ENCODE measurements around the gene TRAF6. TPM values are rescaled to one million over a fixed set of nuclear protein-coding genes. Genes with fewer than 3 reads are reported as not detected.

TRAF6 gene
- polyA plus RNA-seq, 1 of the 3 experiments (the other 2 are of a cell fraction) = 4.3 TPM

DNA sequence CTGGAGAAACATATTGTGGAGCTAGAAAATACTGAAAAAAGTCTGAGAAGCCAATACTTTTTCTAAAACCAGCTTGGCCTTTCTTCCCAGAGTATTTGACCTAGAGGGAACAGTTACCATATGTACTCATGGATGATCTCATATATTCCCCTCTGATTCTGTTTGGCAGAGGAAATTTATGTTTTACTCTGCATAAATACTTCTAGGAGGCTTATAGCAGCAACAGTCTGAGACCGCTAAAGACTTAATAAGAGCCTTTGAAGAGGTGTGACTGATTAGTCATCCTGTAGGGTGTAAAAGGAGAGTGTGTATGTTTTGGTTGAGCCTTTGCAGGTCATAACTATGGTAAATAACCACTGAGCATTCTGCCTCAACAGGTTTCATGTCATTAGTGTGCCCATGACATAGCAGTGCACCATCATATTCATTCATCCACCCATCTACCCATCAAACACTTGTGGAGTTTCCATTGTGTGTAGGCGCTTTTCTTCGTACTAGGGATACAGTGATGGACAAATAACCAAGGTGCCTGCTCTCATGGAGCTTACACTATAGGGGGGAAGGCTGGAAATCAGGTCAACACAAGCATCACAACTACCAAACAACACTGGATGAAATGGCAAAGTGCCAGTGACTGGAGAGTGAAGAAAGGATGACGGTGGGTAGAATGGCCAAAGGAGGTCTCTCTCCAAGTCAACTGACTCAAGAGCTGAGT, 44.5 kb downstream of the TRAF6 start:
- Histone ChIP-seq H3K4me1 (ENCODE audit: control insufficient read depth in 1 of 2, insufficient read depth in 2 of 2, low read depth in 1 of 2, low read length in 1 of 2) (peaks cover 0 to 6% of the 10 kb centered on the region in 2 experiments; a peak in 2 of 4 replicates), H3F3A (replicated peaks; ENCODE audit: insufficient read depth) (peaks cover 10% of the 10 kb centered on the region), H3K79me2 (ENCODE audit: insufficient read depth) (no peaks in the 10 kb centered on the region), H3K9me2 (no peaks in the 10 kb centered on the region), H3K4me3 (ENCODE audit: low read depth in 2 of 2, low read length in 1 of 2) (no peak overlapping the region), H3K27me3 (ENCODE audit: insufficient read depth) (no peaks in the 10 kb centered on the region), H3K4me2 (no peak overlapping the region), H3K27ac (ENCODE audit: low read depth in 2 of 2, low read length in 1 of 2) (no peak overlapping the region), H3K36me3 (replicated peaks in 1 of 2; ENCODE audit: control insufficient read depth in 1 of 2, insufficient read depth in 2 of 2, low read length in 1 of 2) (no peaks in the 10 kb centered on the region), H4K20me1 (ENCODE audit: insufficient read depth) (no peaks in the 10 kb centered on the region), H3K9ac (no peak overlapping the region), H3K9me3 (no peaks in the 10 kb centered on the region), H2AFZ (ENCODE audit: low read depth) (no peak overlapping the region)
- CTCF ChIA-PET = interaction anchor here (1.3 kb wide), 1 partner anchor 13 kb away, joined by 7 read pairs; no protein-coding TSS in a partner anchor
- no peak for DNase-seq
- POLR2A ChIA-PET = no interaction called here
- TF ChIP-seq RXRA (IDR thresholded peaks at IDR 0.05; ENCODE audit: borderline replicate concordance, low read depth) (no peak), FOXM1 (IDR thresholded peaks at IDR 0.05; ENCODE audit: low read depth) (no peak), EZH2phosphoT487 (IDR thresholded peaks at IDR 0.05; ENCODE audit: borderline replicate concordance, low read depth) (no peak), YY1 (IDR thresholded peaks at IDR 0.05; ENCODE audit: low read depth) (no peak), JUND (IDR thresholded peaks at IDR 0.05) (no peak)
- 88% methylated on average over 4 of the region's 4 CpGs for WGBS (ENCODE audit: low lambda C conversion rate)

DNA sequence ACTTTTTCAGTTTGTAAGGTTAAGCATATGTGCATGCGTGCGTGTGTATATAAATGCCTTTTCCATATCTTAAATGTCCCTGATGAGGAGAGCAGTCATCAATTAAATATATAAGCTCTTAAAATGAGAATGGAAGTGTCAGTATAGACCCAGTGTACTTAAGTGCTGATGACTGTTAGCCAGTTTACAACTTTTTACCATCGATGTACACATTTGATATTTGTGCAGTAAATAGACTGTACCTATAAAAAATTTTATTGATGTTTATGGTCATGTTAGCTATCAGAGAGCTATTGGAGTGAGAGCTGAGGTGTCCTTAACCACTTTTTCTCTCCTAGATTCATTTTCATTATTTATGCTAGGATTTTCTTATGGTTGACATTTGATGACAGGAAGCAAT, 45.4 kb downstream of the TRAF6 start:
- H3K9me3 ChIP-seq = no peaks in the 10 kb centered on the region
- TF ChIP-seq CHD2 (IDR thresholded peaks at IDR 0.05; ENCODE audit: low read length, partially characterized antibody) = no peak
- no peak for TF ChIP-seq EP300 (IDR thresholded peaks at IDR 0.05; ENCODE audit: borderline replicate concordance in 1 of 2, low read depth in 1 of 2, low read length in 1 of 2)
- no peak for TF ChIP-seq RCOR1 (IDR thresholded peaks at IDR 0.05; ENCODE audit: low read length)
- TF ChIP-seq, protein P1, sequence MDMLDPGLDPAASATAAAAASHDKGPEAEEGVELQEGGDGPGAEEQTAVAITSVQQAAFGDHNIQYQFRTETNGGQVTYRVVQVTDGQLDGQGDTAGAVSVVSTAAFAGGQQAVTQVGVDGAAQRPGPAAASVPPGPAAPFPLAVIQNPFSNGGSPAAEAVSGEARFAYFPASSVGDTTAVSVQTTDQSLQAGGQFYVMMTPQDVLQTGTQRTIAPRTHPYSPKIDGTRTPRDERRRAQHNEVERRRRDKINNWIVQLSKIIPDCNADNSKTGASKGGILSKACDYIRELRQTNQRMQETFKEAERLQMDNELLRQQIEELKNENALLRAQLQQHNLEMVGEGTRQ (IDR thresholded peaks at IDR 0.05; ENCODE audit: borderline replicate concordance, low read depth, low read length) = no peak
- no peak for TF ChIP-seq GABPA (IDR thresholded peaks at IDR 0.05; ENCODE audit: low read depth)
- no peak for TF ChIP-seq REST (IDR thresholded peaks at IDR 0.05; ENCODE audit: low read depth, low read length)
- no peak for TF ChIP-seq SIN3A (IDR thresholded peaks at IDR 0.05; ENCODE audit: borderline replicate concordance, low read depth, low read length)
- no peak for TF ChIP-seq YY1 (IDR thresholded peaks at IDR 0.05; ENCODE audit: low read depth)
- TF ChIP-seq MXI1 (IDR thresholded peaks at IDR 0.05; ENCODE audit: low read depth, low read length) = no peak
- TF ChIP-seq MEF2A (IDR thresholded peaks at IDR 0.05; ENCODE audit: borderline replicate concordance, low read depth) = no peak
- H2AFZ ChIP-seq (ENCODE audit: low read depth) = no peak overlapping the region
- H3K4me1 ChIP-seq (ENCODE audit: control insufficient read depth in 1 of 2, insufficient read depth in 2 of 2, low read depth in 1 of 2, low read length in 1 of 2) = no peaks in the 10 kb centered on the region; a peak in 1 of 4 replicates
- H4K20me1 ChIP-seq (ENCODE audit: insufficient read depth) = no peaks in the 10 kb centered on the region
- no peaks in the 10 kb centered on the region for H3K9me2 ChIP-seq
- H3K4me3 ChIP-seq (ENCODE audit: low read depth in 2 of 2, low read length in 1 of 2) = no peak overlapping the region
- WGBS (ENCODE audit: low lambda C conversion rate) = 57% methylated on average over 3 of the region's 3 CpGs
- ChIA-PET POLR2A (no interaction called here), CTCF (interaction anchor here (1.1 to 1.3 kb wide), 4 partner anchors 14 to 173 kb away, joined by 3 to 7 read pairs (median 4); no protein-coding TSS in a partner anchor)
- peaks cover 2% of the 10 kb centered on the region for H3F3A ChIP-seq (replicated peaks; ENCODE audit: insufficient read depth)
- H3K36me3 ChIP-seq (replicated peaks in 1 of 2; ENCODE audit: control insufficient read depth in 1 of 2, insufficient read depth in 2 of 2, low read length in 1 of 2) = no peaks in the 10 kb centered on the region
- no peak overlapping the region for H3K9ac ChIP-seq
- H3K79me2 ChIP-seq (ENCODE audit: insufficient read depth) = no peaks in the 10 kb centered on the region
- H3K4me2 ChIP-seq = no peak overlapping the region
- no peak for DNase-seq
- no peak overlapping the region for H3K27ac ChIP-seq (ENCODE audit: low read depth in 2 of 2, low read length in 1 of 2)
- no peaks in the 10 kb centered on the region for H3K27me3 ChIP-seq (ENCODE audit: insufficient read depth)

Data from SK-N-SH (cell line).